ENCODE results near the gene CC2D2A. TPM values are rescaled to one million over a fixed set of nuclear protein-coding genes. Genes with fewer than 3 reads are reported as not detected.
A peak's percentile ranks its signal among the peaks of the same experiment; 100 is the strongest.

CC2D2A gene
- total and polyA plus RNA-seq, 9 of the 15 experiments (the other 6 are each of a cell fraction or from before 2014, with no cell fraction given) = 0.36 to 2.5 (median 1.6) TPM

- TF ChIP-seq ILK (tag; IDR thresholded peaks at IDR 0.05; ENCODE audit: borderline replicate concordance, low read depth) = no peak
- no peak for TF ChIP-seq DLX4 (CRISPR knock-in tag; IDR thresholded peaks at IDR 0.05)
- peak; percentile 68 for TF ChIP-seq EP300 (IDR thresholded peaks at IDR 0.05; ENCODE audit: low read length)
- TF ChIP-seq GABPA (tag; conservative IDR thresholded peaks at IDR 0.05; ENCODE audit: low read depth) = peak; percentile 73
- TF ChIP-seq SMC3 (conservative IDR thresholded peaks at IDR 0.05; ENCODE audit: insufficient read depth, low read depth, low read length) = peak; percentile 56
- TF ChIP-seq ID3 (CRISPR knock-in tag; IDR thresholded peaks at IDR 0.05) = no peak
- no peak for TF ChIP-seq ID3 (tag; IDR thresholded peaks at IDR 0.05)
- TF ChIP-seq CBX1 (IDR thresholded peaks at IDR 0.05; ENCODE audit: low read depth) = 0 out of 2 replicates have a peak, but pooled peaks have one; percentile 27
- TF ChIP-seq ARID1B (IDR thresholded peaks at IDR 0.05) = peak; percentile 53
- 0 out of 2 replicates have a peak, but pooled peaks have one; percentile 46 for TF ChIP-seq MYC (IDR thresholded peaks at IDR 0.05; ENCODE audit: low read depth, low read length)
- TF ChIP-seq MYC (CRISPR knock-in tag; IDR thresholded peaks at IDR 0.05; ENCODE audit: borderline replicate concordance, low read depth) = no peak
- TF ChIP-seq CREM (IDR thresholded peaks at IDR 0.05; ENCODE audit: low read depth) = peak; percentile 39; the same call in 1 of the 2 replicates
- TF ChIP-seq NCOA4 (IDR thresholded peaks at IDR 0.05; ENCODE audit: partially characterized antibody) = no peak
- TF ChIP-seq ZNF212 (CRISPR knock-in tag; IDR thresholded peaks at IDR 0.05) = no peak
- no peak for TF ChIP-seq CHCHD3 (CRISPR knock-in tag; IDR thresholded peaks at IDR 0.05)
- no peak for TF ChIP-seq SMAD2 (IDR thresholded peaks at IDR 0.05; ENCODE audit: low read depth, low read length)
- peak in 1 of 2 experiments; percentile 31; a peak in 1 of 4 replicates for TF ChIP-seq MLLT1 (IDR thresholded peaks at IDR 0.05)
- TF ChIP-seq NCOA2 (IDR thresholded peaks at IDR 0.05; ENCODE audit: partially characterized antibody in 2 of 2) = no peak
- no peak for TF ChIP-seq FOXM1 (IDR thresholded peaks at IDR 0.05; ENCODE audit: low read depth)
- no peak for TF ChIP-seq FOXM1 (CRISPR knock-in tag; IDR thresholded peaks at IDR 0.05; ENCODE audit: low read depth)
- 0 out of 2 replicates have a peak, but pooled peaks have one; percentile 41 for TF ChIP-seq PHF21A (IDR thresholded peaks at IDR 0.05; ENCODE audit: borderline replicate concordance, low read depth)
- TF ChIP-seq TCF7 (IDR thresholded peaks at IDR 0.05; ENCODE audit: borderline replicate concordance) = peak; percentile 88
- TF ChIP-seq CHD1 (IDR thresholded peaks at IDR 0.05; ENCODE audit: low read length) = no peak
- TF ChIP-seq DEAF1 (CRISPR knock-in tag; IDR thresholded peaks at IDR 0.05) = peak; percentile 78
- TF ChIP-seq ZNF589 (CRISPR knock-in tag; IDR thresholded peaks at IDR 0.05; ENCODE audit: low read depth) = no peak
- TF ChIP-seq EP400 (IDR thresholded peaks at IDR 0.05) = peak; percentile 34; the same call in 1 of the 2 replicates
- no peak for TF ChIP-seq PTBP1 (IDR thresholded peaks at IDR 0.05; ENCODE audit: low read depth, low read length)
Observed at GRCh38 chr4:15649914-15650545, 180.3 kb downstream of the CC2D2A start (continued).

Measured in K562 (cell line).